HepG2 (cell line): Measurements from ENCODE around the gene NRP1. TPM values are rescaled to one million over a fixed set of nuclear protein-coding genes. Genes with fewer than 3 reads are reported as not detected.

Source experiments
- ATAC-seq: fragments of 200-7000 bp; cut with Tn5 transposase; 3 replicates; pipeline ENCODE4 v1.9.1; 2020; ENCODE audit warnings: mild to moderate bottlenecking, moderate library complexity
- BruUV-seq: library from RNA; stranded (reverse); fragments of 400-500 nt; replicated peaks from 2 replicates; lab custom pipeline; 2021; lab: Mats Ljungman, UMichigan
- CTCF ChIA-PET: fragments of 300-600 bp; formaldehyde crosslinking; extraction: SDS; loops from one replicate; lab custom pipeline; 2021; ENCODE audit warnings: low total read pairs, inconsistent platforms, low intra/inter-chr PET ratio; lab: Yijun Ruan, JAX
- POLR2A ChIA-PET: fragments of 350-600 bp; sonication (Branson Sonifier 250); formaldehyde crosslinking; loops from one replicate; lab custom pipeline; 2020; ENCODE audit warnings: antibody characterized with exemption, inconsistent platforms; lab: Yijun Ruan, JAX
- DNase-seq: peaks from one replicate; pipeline ENCODE4 v3.0.0-alpha.2; 2015; ENCODE audit warnings: low spot score
- FAIRE-seq: peaks from 3 replicates; lab custom pipeline; 2011; peaks lifted over from hg19 to GRCh38; lab: Jason Lieb, UNC
- H2AFZ ChIP-seq: one replicate; pipeline ENCODE4 v1.6.1; 2011; ENCODE audit warnings: low read length, inconsistent platforms
- H3K27ac ChIP-seq: fragments of 300-600 bp; 3 replicates; pipeline ENCODE4 v1.8.0; 2011; ENCODE audit warnings: mixed run types, mild to moderate bottlenecking, mixed read lengths, low read length, inconsistent platforms; ENCODE audit not compliant: insufficient read depth; ENCODE audit errors: extremely low read length
- H3K27me3 ChIP-seq, 2 experiments: fragments of 200-600 bp in 1 of 2; 2 replicates in 1 of 2; 3 replicates in 1 of 2; pipeline versions ENCODE4 v1.6.0 to v1.8.0; 2011; ENCODE audit warnings: low read length in 2 of 2, mild to moderate bottlenecking in 2 of 2, moderate library complexity in 2 of 2, inconsistent platforms in 1 of 2; ENCODE audit not compliant: insufficient read depth in 2 of 2, control insufficient read depth in 1 of 2
- H3K36me3 ChIP-seq, 2 experiments: fragments of 200-600 bp in 1 of 2; replicated peaks in 1 of 2; 2 replicates in 1 of 2; 3 replicates in 1 of 2; pipeline versions ENCODE4 v1.5.1 to v1.8.0; 2011; ENCODE audit warnings: low read length in 2 of 2, inconsistent platforms in 1 of 2; ENCODE audit not compliant: insufficient read depth in 2 of 2, control insufficient read depth in 1 of 2
- H3K4me1 ChIP-seq: 2 replicates; pipeline ENCODE4 v1.5.1; 2012; ENCODE audit warnings: low read length, inconsistent platforms; ENCODE audit not compliant: insufficient read depth
- H3K4me2 ChIP-seq: 2 replicates; pipeline ENCODE4 v1.6.0; 2011; ENCODE audit warnings: low read depth, low read length, inconsistent platforms
- H3K4me3 ChIP-seq, 3 experiments: fragments of 200-600 bp in 1 of 3; sonication (generic), shearing (Covaris generic) in 1 of 3; replicated peaks in 1 of 3; 2 replicates each; pipeline ENCODE4 v1.5.1; 2011 to 2016; ENCODE audit warnings: low read length in 3 of 3, inconsistent platforms in 2 of 3, low read depth in 2 of 3, mild to moderate bottlenecking in 2 of 3, control low read depth in 1 of 3, mixed read lengths in 1 of 3; ENCODE audit not compliant: insufficient read depth in 1 of 3
- H3K79me2 ChIP-seq: one replicate; pipeline ENCODE4 v1.6.1; 2011; ENCODE audit warnings: low read length, inconsistent platforms; ENCODE audit not compliant: insufficient read depth
- H3K9ac ChIP-seq: 2 replicates; pipeline ENCODE4 v1.6.0; 2011; ENCODE audit warnings: mild to moderate bottlenecking, low read depth, low read length, inconsistent platforms; ENCODE audit not compliant: insufficient read depth
- H3K9me3 ChIP-seq: 2 replicates; pipeline ENCODE4 v1.5.1; 2012; ENCODE audit warnings: mild to moderate bottlenecking, low read length
- H4K20me1 ChIP-seq: 2 replicates; pipeline ENCODE4 v1.6.0; 2011; ENCODE audit warnings: inconsistent platforms, mild to moderate bottlenecking, low read length, moderate library complexity; ENCODE audit not compliant: insufficient read depth
- CBX1 ChIP-seq: IDR thresholded peaks from one replicate; pipeline ENCODE4 v1.6.1; 2016; ENCODE audit warnings: antibody characterized with exemption, low read depth
- FOXC1 ChIP-seq: sonication (generic); formaldehyde crosslinking; IDR thresholded peaks from 2 replicates; pipeline ENCODE4 v1.8.0; 2022; ENCODE audit warnings: mild to moderate bottlenecking, missing genetic modification reagents, borderline replicate concordance
- KDM1A ChIP-seq: IDR thresholded peaks from 2 replicates; pipeline ENCODE4 v1.6.1; 2016; ENCODE audit warnings: missing compliant biosample characterization
- PAXIP1 ChIP-seq: sonication (generic); formaldehyde crosslinking; conservative IDR thresholded peaks from 2 replicates; pipeline ENCODE4 v1.4.0; 2020; ENCODE audit warnings: mild to moderate bottlenecking, missing genetic modification reagents, moderate library complexity
- SMC3 ChIP-seq: IDR thresholded peaks from 2 replicates; pipeline ENCODE4 v1.6.1; 2011; ENCODE audit warnings: low read length, improper control_type of control experiment
- YY1 ChIP-seq: IDR thresholded peaks from 2 replicates; pipeline ENCODE4 v1.6.1; 2011; ENCODE audit warnings: low read length, low read depth, moderate library complexity, mild to moderate bottlenecking; ENCODE audit not compliant: insufficient read depth, insufficient replicate concordance
- ZNF101 ChIP-seq: sonication (generic); formaldehyde crosslinking; IDR thresholded peaks from 2 replicates; pipeline ENCODE4 v1.4.0; 2020; ENCODE audit warnings: mild to moderate bottlenecking, low read depth, missing genetic modification reagents, borderline replicate concordance
- ZNF335 ChIP-seq: sonication (generic); formaldehyde crosslinking; IDR thresholded peaks from 2 replicates; pipeline ENCODE4 v1.4.0; 2020; ENCODE audit warnings: missing genetic modification reagents
- WGBS: methylation state at CpG from one replicate; pipeline ENCODE4 v1.1.6; 2017; ENCODE audit warnings: low lambda C conversion rate; 5-methylcytosine and 5-hydroxymethylcytosine counted together
- in situ Hi-C: cut with HindIII; loops from 2 replicates; pipeline ENCODE4 v1.10.0; 2017; ENCODE audit warnings: low pct_unique_long_range_greater_than_20kb; ENCODE audit not compliant: extremely low pct_ligation_motif_present
- intact Hi-C: fragments of 100-400 bp; cut with micrococcal nuclease; formaldehyde crosslinking; loops from one replicate; pipeline ENCODE4 v1.10.0; 2022; ENCODE audit not compliant: unreplicated experiment
- polyA plus RNA-seq, 8 experiments: library from polyadenylated mRNA; depleted of rRNA in 3 of 8; stranded (reverse) in 7 of 8; unstranded in 1 of 8; fragments of >200 nt; fragmentation: Illumina TruSeq in 4 of 8; extraction: Trizol in 4 of 8; gene quantifications; 2 replicates each; pipeline versions ENCODE4 v1.2.1 to v1.2.3, GENCODE V29; 2011 to 2016; ENCODE audit warnings: low read depth in 4 of 8, missing spikeins in 1 of 8, mixed read lengths in 1 of 8; ENCODE audit not compliant: insufficient read depth in 1 of 8
- total RNA-seq, 5 experiments: library from RNA; depleted of rRNA; stranded (reverse); fragments of >200 nt; fragmentation: Illumina TruSeq; extraction: Trizol; gene quantifications; 2 replicates each; pipeline ENCODE4 v1.2.3, GENCODE V29; 2016; ENCODE audit warnings: low read depth in 1 of 5
- TF ChIP-seq, protein P1 (sequence below), 2 experiments: fragments of 450-650 bp in 1 of 2; sonication (generic) in 1 of 2; formaldehyde crosslinking; IDR thresholded peaks; 2 replicates each; pipeline versions ENCODE4 v1.5.0 to v1.8.0; 2020 to 2022; ENCODE audit warnings: mild to moderate bottlenecking in 1 of 2, missing genetic modification reagents in 1 of 2
- TF ChIP-seq, protein P2 (sequence below): sonication (generic); formaldehyde crosslinking; IDR thresholded peaks from 2 replicates; pipeline ENCODE4 v1.4.0; 2020; ENCODE audit warnings: missing genetic modification reagents, borderline replicate concordance

The NRP1 gene
- total and polyA plus RNA-seq, 2 of the 13 experiments (the other 11 are each of a cell fraction or from before 2014, with no cell fraction given): 5.3 to 5.8 TPM

GRCh38 chr10:33155720-33156638, 178.5 kb downstream of the NRP1 start (continued):
- TF ChIP-seq PAXIP1 (peak; percentile 97), FOXC1 (CRISPR knock-in tag) (no peak), YY1 (peak; percentile 26), KDM1A (CRISPR knock-in tag) (peak; percentile 69; the same call in 1 of the 2 replicates), ZNF335 (CRISPR knock-in tag) (no peak; the same call in 1 of the 2 replicates)

DNA sequence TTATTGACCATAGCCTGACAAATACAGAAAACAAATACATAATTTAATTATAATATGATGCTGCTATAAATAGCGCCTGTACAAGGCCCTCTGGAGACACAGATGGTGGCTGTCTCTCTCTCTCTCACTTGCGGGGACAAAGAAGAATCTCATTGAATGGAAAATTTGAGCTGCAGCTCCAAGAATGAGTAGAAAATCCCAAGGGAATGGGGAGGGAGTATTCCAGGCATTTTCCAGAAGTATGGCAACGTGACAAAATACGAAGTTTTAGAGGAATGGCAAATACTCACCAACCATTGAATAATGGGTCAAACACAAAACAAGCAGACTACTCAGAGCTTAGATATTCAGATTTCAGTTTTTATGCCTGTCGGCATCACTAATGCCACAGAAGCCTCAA, 179.9 kb downstream of the NRP1 start:
- Histone ChIP-seq H3K4me1 (peaks cover 53% of the 10 kb centered on the region), H3K9me3 (no peaks in the 10 kb centered on the region), H3K36me3 (no peaks in the 10 kb centered on the region), H3K4me2 (no peak overlapping the region), H4K20me1 (no peaks in the 10 kb centered on the region), H3K79me2 (no peaks in the 10 kb centered on the region), H3K9ac (no peak overlapping the region), H3K27ac (no peak overlapping the region), H2AFZ (no peak overlapping the region), H3K4me3 (no peak overlapping the region), H3K27me3 (no peaks in the 10 kb centered on the region)
- intact Hi-C loops: loop anchor here (10.0 kb wide), 1 partner anchor 360 kb away; no protein-coding TSS in a partner anchor
- FAIRE-seq: no peak
- 97% methylated on average over 5 of the region's 5 CpGs for WGBS
- no TSS peak for BruUV-seq
- no peak for DNase-seq
- no peak for ATAC-seq
- in situ Hi-C loops: no loop called here
- ChIA-PET CTCF (no interaction called here), POLR2A (interaction anchor here (1.9 to 2.5 kb wide), 2 partner anchors 9 to 42 kb away, joined by 8 read pairs; no protein-coding TSS in a partner anchor)
- TF ChIP-seq ZNF101 (no peak), SMC3 (no peak), CBX1 (no peak)
- TF ChIP-seq, protein P1, sequence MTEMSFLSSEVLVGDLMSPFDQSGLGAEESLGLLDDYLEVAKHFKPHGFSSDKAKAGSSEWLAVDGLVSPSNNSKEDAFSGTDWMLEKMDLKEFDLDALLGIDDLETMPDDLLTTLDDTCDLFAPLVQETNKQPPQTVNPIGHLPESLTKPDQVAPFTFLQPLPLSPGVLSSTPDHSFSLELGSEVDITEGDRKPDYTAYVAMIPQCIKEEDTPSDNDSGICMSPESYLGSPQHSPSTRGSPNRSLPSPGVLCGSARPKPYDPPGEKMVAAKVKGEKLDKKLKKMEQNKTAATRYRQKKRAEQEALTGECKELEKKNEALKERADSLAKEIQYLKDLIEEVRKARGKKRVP (CRISPR knock-in tag; IDR thresholded peaks at IDR 0.05): no peak
- TF ChIP-seq, protein P2, sequence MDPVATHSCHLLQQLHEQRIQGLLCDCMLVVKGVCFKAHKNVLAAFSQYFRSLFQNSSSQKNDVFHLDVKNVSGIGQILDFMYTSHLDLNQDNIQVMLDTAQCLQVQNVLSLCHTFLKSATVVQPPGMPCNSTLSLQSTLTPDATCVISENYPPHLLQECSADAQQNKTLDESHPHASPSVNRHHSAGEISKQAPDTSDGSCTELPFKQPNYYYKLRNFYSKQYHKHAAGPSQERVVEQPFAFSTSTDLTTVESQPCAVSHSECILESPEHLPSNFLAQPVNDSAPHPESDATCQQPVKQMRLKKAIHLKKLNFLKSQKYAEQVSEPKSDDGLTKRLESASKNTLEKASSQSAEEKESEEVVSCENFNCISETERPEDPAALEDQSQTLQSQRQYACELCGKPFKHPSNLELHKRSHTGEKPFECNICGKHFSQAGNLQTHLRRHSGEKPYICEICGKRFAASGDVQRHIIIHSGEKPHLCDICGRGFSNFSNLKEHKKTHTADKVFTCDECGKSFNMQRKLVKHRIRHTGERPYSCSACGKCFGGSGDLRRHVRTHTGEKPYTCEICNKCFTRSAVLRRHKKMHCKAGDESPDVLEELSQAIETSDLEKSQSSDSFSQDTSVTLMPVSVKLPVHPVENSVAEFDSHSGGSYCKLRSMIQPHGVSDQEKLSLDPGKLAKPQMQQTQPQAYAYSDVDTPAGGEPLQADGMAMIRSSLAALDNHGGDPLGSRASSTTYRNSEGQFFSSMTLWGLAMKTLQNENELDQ (CRISPR knock-in tag): no peak
